Neural cell (in vitro differentiated cells): ENCODE measurements around the gene SEZ6. TPM values are rescaled to one million over a fixed set of nuclear protein-coding genes. Genes with fewer than 3 reads are reported as not detected.

ENCODE experiments used
- H2AFZ ChIP-seq: fragments of 200-600, 300-800 bp; sonication (generic), shearing (Covaris generic); 2 replicates; pipeline ENCODE4 v1.6.0; 2014; ENCODE audit warnings: low read depth, mild to moderate bottlenecking, antibody characterized with exemption, low read length, moderate library complexity
- H3F3A ChIP-seq: fragments of 200-600 bp; shearing (Covaris generic); 2 replicates; pipeline ENCODE4 v1.6.1; 2016; ENCODE audit warnings: mild to moderate bottlenecking, moderate library complexity, mixed read lengths, antibody characterized with exemption, low read length; ENCODE audit not compliant: insufficient read depth, poor library complexity, severe bottlenecking
- H3K27ac ChIP-seq: fragments of 200-600, 300-800 bp; sonication (generic), shearing (Covaris generic); 2 replicates; pipeline ENCODE4 v1.5.1; 2014; ENCODE audit warnings: mild to moderate bottlenecking, low read length, moderate library complexity
- H3K27me3 ChIP-seq: fragments of 300-800, 200-600 bp; sonication (generic), shearing (Covaris generic); 2 replicates; pipeline ENCODE4 v1.6.0; 2014; ENCODE audit warnings: mild to moderate bottlenecking, low read depth, low read length, moderate library complexity; ENCODE audit not compliant: insufficient read depth
- H3K36me3 ChIP-seq: fragments of 300-800, 200-600 bp; sonication (generic), shearing (Covaris generic); 2 replicates; pipeline ENCODE4 v1.5.1; 2014; ENCODE audit warnings: mild to moderate bottlenecking, antibody characterized with exemption, low read length, moderate library complexity; ENCODE audit not compliant: insufficient read depth
- H3K4me2 ChIP-seq: fragments of 300-800, 200-600 bp; sonication (generic), shearing (Covaris generic); 2 replicates; pipeline ENCODE4 v1.6.0; 2014; ENCODE audit warnings: mild to moderate bottlenecking, low read length
- H3K4me3 ChIP-seq: fragments of 300-800, 200-600 bp; sonication (generic), shearing (Covaris generic); 2 replicates; pipeline ENCODE4 v1.5.1; 2014; ENCODE audit warnings: mild to moderate bottlenecking, low read length, moderate library complexity
- H3K79me2 ChIP-seq: fragments of 200-600 bp; shearing (Covaris generic); replicated peaks from 2 replicates; pipeline ENCODE4 v1.6.0; 2014; ENCODE audit warnings: mild to moderate bottlenecking, low read length, moderate library complexity; ENCODE audit not compliant: insufficient read depth
- H3K9ac ChIP-seq: fragments of 300-800, 200-600 bp; sonication (generic), shearing (Covaris generic); 2 replicates; pipeline ENCODE4 v1.6.1; 2016; ENCODE audit warnings: mild to moderate bottlenecking, low read length, mixed read lengths
- H3K9me2 ChIP-seq: fragments of 200-600 bp; shearing (Covaris generic); 2 replicates; pipeline ENCODE4 v1.6.1; 2016; ENCODE audit warnings: mild to moderate bottlenecking, low read length, mixed read lengths; ENCODE audit not compliant: insufficient read depth
- H3K9me3 ChIP-seq: fragments of 200-600, 300-800 bp; sonication (generic), shearing (Covaris generic); 2 replicates; pipeline ENCODE4 v1.6.1; 2016; ENCODE audit warnings: mild to moderate bottlenecking, mixed run types, low read length, moderate library complexity, mixed read lengths
- H4K20me1 ChIP-seq: fragments of 200-600 bp; shearing (Covaris generic); 2 replicates; pipeline ENCODE4 v1.6.1; 2016; ENCODE audit warnings: mild to moderate bottlenecking, mixed run types; ENCODE audit not compliant: insufficient read depth
- CTCF ChIP-seq: fragments of 450-650 bp; IDR thresholded peaks from 2 replicates; pipeline ENCODE4 v1.5.1; 2014; ENCODE audit warnings: antibody characterized with exemption, mild to moderate bottlenecking, moderate library complexity; ENCODE audit not compliant: poor library complexity, severe bottlenecking
- EZH2 ChIP-seq: fragments of 200-600, 300-800 bp; shearing (Covaris generic), sonication (generic); IDR thresholded peaks from 2 replicates; pipeline ENCODE4 v1.6.1; 2014; ENCODE audit warnings: antibody characterized with exemption, low read length, borderline replicate concordance, mild to moderate bottlenecking; ENCODE audit not compliant: insufficient read depth, poor library complexity, severe bottlenecking
- MXI1 ChIP-seq: fragments of 450-650 bp; conservative IDR thresholded peaks from 2 replicates; pipeline ENCODE4 v1.6.1; 2014; ENCODE audit warnings: antibody characterized with exemption, mild to moderate bottlenecking; ENCODE audit not compliant: poor library complexity, severe bottlenecking
- POLR2AphosphoS5 ChIP-seq: IDR thresholded peaks from 2 replicates; pipeline ENCODE4 v1.6.1; 2012
- RAD21 ChIP-seq: fragments of 450-650 bp; conservative IDR thresholded peaks from 2 replicates; pipeline ENCODE4 v1.6.1; 2014; ENCODE audit warnings: antibody characterized with exemption, mild to moderate bottlenecking, moderate library complexity
- REST ChIP-seq: IDR thresholded peaks from 2 replicates; pipeline ENCODE4 v1.6.1; 2012; ENCODE audit warnings: borderline replicate concordance
- TAF1 ChIP-seq: IDR thresholded peaks from 2 replicates; pipeline ENCODE4 v1.6.1; 2012; ENCODE audit warnings: low read depth
- polyA plus RNA-seq: library from polyadenylated mRNA; depleted of rRNA; stranded (reverse); fragments of >200 nt; gene quantifications from 2 replicates; pipeline ENCODE4 v1.2.3, GENCODE V29; 2014

Gene SEZ6
- polyA plus RNA-seq, 1 donor from 2014 or later, result 15.1 TPM

GRCh38 chr17:28958820-28959455 is 46.9 kb downstream of the SEZ6 start:
- Histone ChIP-seq H3F3A (no peaks in the 10 kb centered on the region), H3K36me3 (no peaks in the 10 kb centered on the region), H3K4me3 (no peak overlapping the region), H3K27me3 (no peaks in the 10 kb centered on the region), H3K27ac (no peak overlapping the region), H3K9me3 (no peaks in the 10 kb centered on the region), H3K9ac (no peak overlapping the region), H2AFZ (no peak overlapping the region), H3K79me2 (no peaks in the 10 kb centered on the region), H4K20me1 (no peaks in the 10 kb centered on the region), H3K4me2 (no peak overlapping the region), H3K9me2 (no peaks in the 10 kb centered on the region)
- TF ChIP-seq TAF1 (no peak), CTCF (no peak), MXI1 (no peak), EZH2 (no peak), POLR2AphosphoS5 (no peak), RAD21 (no peak), REST (no peak)

GRCh38 chr17:28957992-28958355 is 47.9 kb downstream of the SEZ6 start:
- H3K27ac ChIP-seq, result no peak overlapping the region
- H3K9me3 ChIP-seq, result no peaks in the 10 kb centered on the region
- no peaks in the 10 kb centered on the region for H3F3A ChIP-seq
- H3K4me3 ChIP-seq, result no peak overlapping the region
- H3K27me3 ChIP-seq, result no peaks in the 10 kb centered on the region
- no peaks in the 10 kb centered on the region for H3K79me2 ChIP-seq
- H2AFZ ChIP-seq, result no peak overlapping the region
- no peaks in the 10 kb centered on the region for H4K20me1 ChIP-seq
- H3K36me3 ChIP-seq, result no peaks in the 10 kb centered on the region
- no peak overlapping the region for H3K9ac ChIP-seq
- H3K9me2 ChIP-seq, result no peaks in the 10 kb centered on the region
- TF ChIP-seq CTCF (no peak), MXI1 (no peak)
- no peak overlapping the region for H3K4me2 ChIP-seq
